HepG2 (cell line): ENCODE data around the gene BEGAIN. TPM values are rescaled to one million over a fixed set of nuclear protein-coding genes. Genes with fewer than 3 reads are reported as not detected.

Source experiments
- ATAC-seq: fragments of 200-7000 bp; cut with Tn5 transposase; 3 replicates; pipeline ENCODE4 v1.9.1; 2020; ENCODE audit warnings: mild to moderate bottlenecking, moderate library complexity
- BruUV-seq: library from RNA; stranded (reverse); fragments of 400-500 nt; replicated peaks from 2 replicates; lab custom pipeline; 2021; lab: Mats Ljungman, UMichigan
- CTCF ChIA-PET: fragments of 300-600 bp; formaldehyde crosslinking; extraction: SDS; loops from one replicate; lab custom pipeline; 2021; ENCODE audit warnings: low total read pairs, inconsistent platforms, low intra/inter-chr PET ratio; lab: Yijun Ruan, JAX
- POLR2A ChIA-PET: fragments of 350-600 bp; sonication (Branson Sonifier 250); formaldehyde crosslinking; loops from one replicate; lab custom pipeline; 2020; ENCODE audit warnings: antibody characterized with exemption, inconsistent platforms; lab: Yijun Ruan, JAX
- DNase-seq: peaks from one replicate; pipeline ENCODE4 v3.0.0-alpha.2; 2015; ENCODE audit warnings: low spot score
- FAIRE-seq: peaks from 3 replicates; lab custom pipeline; 2011; peaks lifted over from hg19 to GRCh38; lab: Jason Lieb, UNC
- H2AFZ ChIP-seq: one replicate; pipeline ENCODE4 v1.6.1; 2011; ENCODE audit warnings: low read length, inconsistent platforms
- H3K27ac ChIP-seq: fragments of 300-600 bp; 3 replicates; pipeline ENCODE4 v1.8.0; 2011; ENCODE audit warnings: mixed run types, mild to moderate bottlenecking, mixed read lengths, low read length, inconsistent platforms; ENCODE audit not compliant: insufficient read depth; ENCODE audit errors: extremely low read length
- H3K27me3 ChIP-seq, 2 experiments: fragments of 200-600 bp in 1 of 2; 2 replicates in 1 of 2; 3 replicates in 1 of 2; pipeline versions ENCODE4 v1.6.0 to v1.8.0; 2011; ENCODE audit warnings: low read length in 2 of 2, mild to moderate bottlenecking in 2 of 2, moderate library complexity in 2 of 2, inconsistent platforms in 1 of 2; ENCODE audit not compliant: insufficient read depth in 2 of 2, control insufficient read depth in 1 of 2
- H3K36me3 ChIP-seq, 2 experiments: fragments of 200-600 bp in 1 of 2; replicated peaks in 1 of 2; 2 replicates in 1 of 2; 3 replicates in 1 of 2; pipeline versions ENCODE4 v1.5.1 to v1.8.0; 2011; ENCODE audit warnings: low read length in 2 of 2, inconsistent platforms in 1 of 2; ENCODE audit not compliant: insufficient read depth in 2 of 2, control insufficient read depth in 1 of 2
- H3K4me1 ChIP-seq: 2 replicates; pipeline ENCODE4 v1.5.1; 2012; ENCODE audit warnings: low read length, inconsistent platforms; ENCODE audit not compliant: insufficient read depth
- H3K4me2 ChIP-seq: 2 replicates; pipeline ENCODE4 v1.6.0; 2011; ENCODE audit warnings: low read depth, low read length, inconsistent platforms
- H3K4me3 ChIP-seq, 3 experiments: fragments of 200-600 bp in 1 of 3; sonication (generic), shearing (Covaris generic) in 1 of 3; replicated peaks in 1 of 3; 2 replicates each; pipeline ENCODE4 v1.5.1; 2011 to 2016; ENCODE audit warnings: low read length in 3 of 3, inconsistent platforms in 2 of 3, low read depth in 2 of 3, mild to moderate bottlenecking in 2 of 3, control low read depth in 1 of 3, mixed read lengths in 1 of 3; ENCODE audit not compliant: insufficient read depth in 1 of 3
- H3K79me2 ChIP-seq: one replicate; pipeline ENCODE4 v1.6.1; 2011; ENCODE audit warnings: low read length, inconsistent platforms; ENCODE audit not compliant: insufficient read depth
- H3K9ac ChIP-seq: 2 replicates; pipeline ENCODE4 v1.6.0; 2011; ENCODE audit warnings: mild to moderate bottlenecking, low read depth, low read length, inconsistent platforms; ENCODE audit not compliant: insufficient read depth
- H3K9me3 ChIP-seq: 2 replicates; pipeline ENCODE4 v1.5.1; 2012; ENCODE audit warnings: mild to moderate bottlenecking, low read length
- H4K20me1 ChIP-seq: 2 replicates; pipeline ENCODE4 v1.6.0; 2011; ENCODE audit warnings: inconsistent platforms, mild to moderate bottlenecking, low read length, moderate library complexity; ENCODE audit not compliant: insufficient read depth
- ATAD3A ChIP-seq: sonication (generic); formaldehyde crosslinking; IDR thresholded peaks from 2 replicates; pipeline ENCODE4 v1.4.0; 2020; ENCODE audit warnings: missing genetic modification reagents
- ATF3 ChIP-seq: sonication (generic); formaldehyde crosslinking; IDR thresholded peaks from 2 replicates; pipeline ENCODE4 v1.4.0; 2020; ENCODE audit warnings: missing genetic modification reagents
- ATF7-NPFF ChIP-seq: sonication (generic); formaldehyde crosslinking; IDR thresholded peaks from 2 replicates; pipeline ENCODE4 v1.8.1; 2023; ENCODE audit warnings: mild to moderate bottlenecking, low read depth, missing genetic modification reagents, moderate library complexity
- DRAP1 ChIP-seq: IDR thresholded peaks from 2 replicates; pipeline ENCODE4 v1.6.1; 2016; ENCODE audit warnings: missing genetic modification reagents, missing compliant biosample characterization
- KDM6A ChIP-seq: IDR thresholded peaks from 2 replicates; pipeline ENCODE4 v1.6.1; 2016; ENCODE audit warnings: low read depth
- MAZ ChIP-seq, 2 experiments: sonication (generic) in 1 of 2; formaldehyde crosslinking in 1 of 2; IDR thresholded peaks; 2 replicates each; pipeline versions ENCODE4 v1.5.0 to v1.6.1; 2012 to 2020; ENCODE audit warnings: low read depth in 2 of 2, mild to moderate bottlenecking in 2 of 2, borderline replicate concordance in 1 of 2, improper control_type of control experiment in 1 of 2, low read length in 1 of 2, missing genetic modification reagents in 1 of 2, moderate library complexity in 1 of 2
- NFYB ChIP-seq: sonication (generic); formaldehyde crosslinking; IDR thresholded peaks from 2 replicates; pipeline ENCODE4 v1.4.0; 2020; ENCODE audit warnings: missing genetic modification reagents
- RBM39 ChIP-seq: fragments of 200-400 bp; formaldehyde crosslinking; IDR thresholded peaks from one replicate; pipeline ENCODE4 v1.6.1; 2018; ENCODE audit warnings: antibody characterized with exemption, mild to moderate bottlenecking, low read depth, low read length; ENCODE audit not compliant: poor library complexity, severe bottlenecking
- SMAD9 ChIP-seq: sonication (generic); formaldehyde crosslinking; IDR thresholded peaks from 2 replicates; pipeline ENCODE4 v1.5.1; 2020; ENCODE audit warnings: mild to moderate bottlenecking, missing genetic modification reagents
- TGIF2 ChIP-seq: IDR thresholded peaks from 2 replicates; pipeline ENCODE4 v1.6.1; 2016; ENCODE audit warnings: control low read depth, missing compliant biosample characterization
- THAP11 ChIP-seq: IDR thresholded peaks from 2 replicates; pipeline ENCODE4 v1.6.1; 2016; ENCODE audit warnings: missing biosample characterization, missing genetic modification reagents
- THAP9 ChIP-seq: sonication (generic); formaldehyde crosslinking; IDR thresholded peaks from 2 replicates; pipeline ENCODE4; 2020; ENCODE audit warnings: missing genetic modification reagents, mild to moderate bottlenecking, borderline replicate concordance
- XRCC5 ChIP-seq: fragments of 200-400 bp; formaldehyde crosslinking; optimal IDR thresholded peaks from 2 replicates; pipeline ENCODE3; 2017; ENCODE audit warnings: mild to moderate bottlenecking, low read length
- ZC3H4 ChIP-seq: sonication (generic); formaldehyde crosslinking; IDR thresholded peaks from 2 replicates; pipeline ENCODE4 v1.4.0; 2020; ENCODE audit warnings: missing genetic modification reagents, borderline replicate concordance
- ZNF12 ChIP-seq: sonication (generic); formaldehyde crosslinking; IDR thresholded peaks from 2 replicates; pipeline ENCODE4 v1.5.0; 2020; ENCODE audit warnings: missing genetic modification reagents
- ZNF234 ChIP-seq: sonication (generic); formaldehyde crosslinking; conservative IDR thresholded peaks from 2 replicates; pipeline ENCODE4 v1.5.1; 2020; ENCODE audit warnings: mild to moderate bottlenecking, missing genetic modification reagents
- ZNF335 ChIP-seq: sonication (generic); formaldehyde crosslinking; IDR thresholded peaks from 2 replicates; pipeline ENCODE4 v1.4.0; 2020; ENCODE audit warnings: missing genetic modification reagents
- ZNF414 ChIP-seq: sonication (generic); formaldehyde crosslinking; IDR thresholded peaks from 2 replicates; pipeline ENCODE4 v1.5.0; 2020; ENCODE audit warnings: missing genetic modification reagents
- WGBS: methylation state at CpG from one replicate; pipeline ENCODE4 v1.1.6; 2017; ENCODE audit warnings: low lambda C conversion rate; 5-methylcytosine and 5-hydroxymethylcytosine counted together
- in situ Hi-C: cut with HindIII; loops from 2 replicates; pipeline ENCODE4 v1.10.0; 2017; ENCODE audit warnings: low pct_unique_long_range_greater_than_20kb; ENCODE audit not compliant: extremely low pct_ligation_motif_present
- intact Hi-C: fragments of 100-400 bp; cut with micrococcal nuclease; formaldehyde crosslinking; loops from one replicate; pipeline ENCODE4 v1.10.0; 2022; ENCODE audit not compliant: unreplicated experiment
- polyA plus RNA-seq, 8 experiments: library from polyadenylated mRNA; depleted of rRNA in 3 of 8; stranded (reverse) in 7 of 8; unstranded in 1 of 8; fragments of >200 nt; fragmentation: Illumina TruSeq in 4 of 8; extraction: Trizol in 4 of 8; gene quantifications; 2 replicates each; pipeline versions ENCODE4 v1.2.1 to v1.2.3, GENCODE V29; 2011 to 2016; ENCODE audit warnings: low read depth in 4 of 8, missing spikeins in 1 of 8, mixed read lengths in 1 of 8; ENCODE audit not compliant: insufficient read depth in 1 of 8
- total RNA-seq, 5 experiments: library from RNA; depleted of rRNA; stranded (reverse); fragments of >200 nt; fragmentation: Illumina TruSeq; extraction: Trizol; gene quantifications; 2 replicates each; pipeline ENCODE4 v1.2.3, GENCODE V29; 2016; ENCODE audit warnings: low read depth in 1 of 5

Gene BEGAIN
- total and polyA plus RNA-seq, 2 of the 13 experiments (the other 11 are each of a cell fraction or from before 2014, with no cell fraction given): not detected

- WGBS: 3% methylated on average over 12 of the region's 16 CpGs
Measured at GRCh38 chr14:100591453-100592371, 4.5 kb upstream of the BEGAIN start.

More at GRCh38 chr14:100591453-100592371, 4.5 kb upstream of the BEGAIN start:
- Histone ChIP-seq H3K9me3 (no peaks in the 10 kb centered on the region), H3K36me3 (no peaks in the 10 kb centered on the region), H3K9ac (no peak overlapping the region), H3K79me2 (no peaks in the 10 kb centered on the region), H3K4me3 (no peak overlapping the region), H3K4me2 (no peak overlapping the region), H2AFZ (no peak overlapping the region), H3K27ac (no peak overlapping the region), H3K4me1 (no peaks in the 10 kb centered on the region), H3K27me3 (peaks cover 11 to 81% of the 10 kb centered on the region in 2 experiments), H4K20me1 (no peaks in the 10 kb centered on the region)
- in situ Hi-C loops: no loop called here
- BruUV-seq: no TSS peak
- POLR2A ChIA-PET: no interaction called here
- TF ChIP-seq XRCC5 (no peak), SMAD9 (CRISPR knock-in tag) (no peak), ZNF414 (CRISPR knock-in tag) (no peak), THAP11 (CRISPR knock-in tag) (no peak), ZC3H4 (CRISPR knock-in tag) (no peak), RBM39 (no peak), ATF3 (CRISPR knock-in tag) (no peak), TGIF2 (CRISPR knock-in tag) (no peak), DRAP1 (CRISPR knock-in tag) (no peak), MAZ (IDR thresholded peaks at IDR 0.05; ENCODE audit: borderline replicate concordance, low read depth, low read length) (no peak), MAZ (CRISPR knock-in tag; IDR thresholded peaks at IDR 0.05; ENCODE audit: low read depth) (no peak), ATAD3A (no peak), ZNF12 (CRISPR knock-in tag) (no peak), THAP9 (CRISPR knock-in tag) (no peak), KDM6A (CRISPR knock-in tag) (no peak), ZNF234 (CRISPR knock-in tag) (no peak), ATF7-NPFF (CRISPR knock-in tag) (no peak), NFYB (CRISPR knock-in tag) (no peak), ZNF335 (CRISPR knock-in tag) (no peak)
- no peak for DNase-seq
- CTCF ChIA-PET: no interaction called here
- no peak for ATAC-seq
- intact Hi-C loops: no loop called here
- FAIRE-seq: no peak
